A549 (cell line): ENCODE measurements around the gene HRG. TPM values are rescaled to one million over a fixed set of nuclear protein-coding genes. Genes with fewer than 3 reads are reported as not detected.

Source experiments
- ATAC-seq, 2 experiments: fragments of 200-7000 bp in 1 of 2; fragments of >200 bp in 1 of 2; cut with Nextera tagmentation in 1 of 2; cut with Tn5 transposase in 1 of 2; 3 replicates each; pipeline versions ENCODE4 v1.8.0 to v1.9.1; 2018 to 2020; ENCODE audit warnings: mild to moderate bottlenecking in 1 of 2, moderate library complexity in 1 of 2
- CTCF ChIA-PET: fragments of 300-600 bp; sonication (Branson Sonifier 250); formaldehyde crosslinking; extraction: SDS; loops from one replicate; lab custom pipeline; 2021; ENCODE audit warnings: antibody characterized with exemption, inconsistent platforms; lab: Yijun Ruan, JAX
- POLR2A ChIA-PET: fragments of 350-600 bp; formaldehyde crosslinking; extraction: SDS; loops from one replicate; lab custom pipeline; 2021; ENCODE audit warnings: antibody characterized with exemption, inconsistent platforms; lab: Yijun Ruan, JAX
- DNase-seq, 2 experiments: peaks; one replicate each; pipeline versions ENCODE4 v3.0.0 to v3.0.0-alpha.2; 2011 to 2016; ENCODE audit warnings: low read depth in 1 of 2, low spot score in 1 of 2
- FAIRE-seq: peaks from 2 replicates; lab custom pipeline; 2011; peaks lifted over from hg19 to GRCh38; lab: Jason Lieb, UNC
- H3K27ac ChIP-seq, 2 experiments: fragments of >200 bp; sonication (Bioruptor Twin); formaldehyde crosslinking; 3 replicates each; pipeline ENCODE4 v1.5.1; 2016 to 2017
- H3K4me1 ChIP-seq: fragments of >200 bp; sonication (Bioruptor Twin); formaldehyde crosslinking; 3 replicates; pipeline ENCODE4 v1.6.1; 2016
- H3K4me2 ChIP-seq: fragments of >200 bp; sonication (Bioruptor Twin); formaldehyde crosslinking; 3 replicates; pipeline ENCODE4 v1.6.1; 2016
- H3K4me3 ChIP-seq: fragments of >200 bp; sonication (Bioruptor Twin); formaldehyde crosslinking; 3 replicates; pipeline ENCODE4 v1.5.1; 2016
- H3K9me3 ChIP-seq: fragments of >200 bp; sonication (Bioruptor Twin); formaldehyde crosslinking; 3 replicates; pipeline ENCODE4 v1.6.1; 2016
- ATOH8 ChIP-seq: fragments of 250-450 bp; sonication (Bioruptor Pico); IDR thresholded peaks from 2 replicates; pipeline ENCODE4 v1.5.0; 2020; ENCODE audit warnings: low read depth, mild to moderate bottlenecking, moderate library complexity
- BCL3 ChIP-seq: fragments of >200 bp; sonication (Bioruptor Twin); formaldehyde crosslinking; IDR thresholded peaks from 3 replicates; pipeline ENCODE4 v1.6.1; 2016
- BHLHE40 ChIP-seq: IDR thresholded peaks from 2 replicates; pipeline ENCODE4 v1.6.1; 2012; ENCODE audit warnings: low read depth, low read length, inconsistent platforms
- CBX2 ChIP-seq: fragments of 200-600 bp; sonication (generic); IDR thresholded peaks from 2 replicates; pipeline ENCODE4 v1.6.1; 2016; ENCODE audit warnings: low read depth, mild to moderate bottlenecking, borderline replicate concordance
- CBX8 ChIP-seq: fragments of 200-600 bp; sonication (generic); IDR thresholded peaks from 2 replicates; pipeline ENCODE4 v1.6.1; 2016
- CEBPB ChIP-seq, 2 experiments: fragments of >200 bp in 1 of 2; sonication (Bioruptor Twin) in 1 of 2; formaldehyde crosslinking in 1 of 2; IDR thresholded peaks; 2 replicates each; pipeline ENCODE4 v1.6.1; 2012 to 2016
- CHD2 ChIP-seq: fragments of 150-350 bp; IDR thresholded peaks from 2 replicates; pipeline ENCODE4 v1.6.1; 2014; ENCODE audit warnings: low read length; ENCODE audit not compliant: partially characterized antibody
- CTCF ChIP-seq: fragments of >200 bp; sonication (Bioruptor Twin); formaldehyde crosslinking; IDR thresholded peaks from 3 replicates; pipeline ENCODE4 v1.5.1; 2016
- EHF ChIP-seq: fragments of 250-450 bp; sonication (Bioruptor Pico); IDR thresholded peaks from 2 replicates; pipeline ENCODE4 v1.5.0; 2020; ENCODE audit warnings: mild to moderate bottlenecking
- EHMT2 ChIP-seq: fragments of 200-600 bp; sonication (generic); IDR thresholded peaks from 2 replicates; pipeline ENCODE4 v1.6.1; 2016; ENCODE audit warnings: antibody characterized with exemption, low read depth, mild to moderate bottlenecking, moderate library complexity
- FOSB ChIP-seq: fragments of 250-450 bp; sonication (Bioruptor Pico); IDR thresholded peaks from 2 replicates; pipeline ENCODE4 v1.5.0; 2020; ENCODE audit warnings: mild to moderate bottlenecking, moderate library complexity
- FOXS1 ChIP-seq: fragments of 250-450 bp; sonication (Bioruptor Pico); IDR thresholded peaks from 2 replicates; pipeline ENCODE4 v1.5.0; 2020; ENCODE audit warnings: mild to moderate bottlenecking, moderate library complexity
- HES2 ChIP-seq: fragments of >200 bp; sonication (Bioruptor Twin); formaldehyde crosslinking; IDR thresholded peaks from 2 replicates; pipeline ENCODE4 v1.6.1; 2016
- HEYL ChIP-seq: fragments of 250-450 bp; sonication (Bioruptor Pico); IDR thresholded peaks from 2 replicates; pipeline ENCODE4 v1.8.0; 2021; ENCODE audit warnings: mild to moderate bottlenecking, moderate library complexity
- HMGXB4 ChIP-seq: fragments of 250-450 bp; sonication (Bioruptor Pico); IDR thresholded peaks from 2 replicates; pipeline ENCODE4 v1.5.0; 2021; ENCODE audit warnings: mild to moderate bottlenecking, moderate library complexity, borderline replicate concordance
- HOXA7 ChIP-seq: fragments of 250-450 bp; sonication (Bioruptor Pico); IDR thresholded peaks from 2 replicates; pipeline ENCODE4 v1.5.0; 2020; ENCODE audit warnings: mild to moderate bottlenecking, moderate library complexity
- KDM5A ChIP-seq: fragments of 200-600 bp; sonication (generic); IDR thresholded peaks from 2 replicates; pipeline ENCODE4 v1.6.1; 2016; ENCODE audit warnings: antibody characterized with exemption, mild to moderate bottlenecking
- MAFK ChIP-seq: fragments of 450-650 bp; IDR thresholded peaks from 2 replicates; pipeline ENCODE4 v1.6.1; 2014; ENCODE audit not compliant: partially characterized antibody
- POLR2A ChIP-seq: IDR thresholded peaks from 2 replicates; pipeline ENCODE4 v1.6.1; 2012; ENCODE audit warnings: mild to moderate bottlenecking, low read length
- POLR2AphosphoS2 ChIP-seq: conservative IDR thresholded peaks from 2 replicates; pipeline ENCODE4 v1.6.1; 2012; ENCODE audit warnings: low read length, improper control_type of control experiment, inconsistent platforms
- RAD21 ChIP-seq, 2 experiments: fragments of >200 bp in 1 of 2; sonication (Bioruptor Twin) in 1 of 2; formaldehyde crosslinking in 1 of 2; IDR thresholded peaks in 1 of 2; conservative IDR thresholded peaks in 1 of 2; 2 replicates in 1 of 2; 3 replicates in 1 of 2; pipeline ENCODE4 v1.6.1; 2012 to 2018; ENCODE audit warnings: inconsistent platforms in 1 of 2
- RCOR1 ChIP-seq: fragments of 150-350 bp; IDR thresholded peaks from 2 replicates; pipeline ENCODE4 v1.6.1; 2014; ENCODE audit warnings: antibody characterized with exemption, low read length, low read depth
- REST ChIP-seq: fragments of 200-600 bp; sonication (generic); IDR thresholded peaks from 2 replicates; pipeline ENCODE4 v1.6.1; 2016; ENCODE audit warnings: antibody characterized with exemption, mild to moderate bottlenecking, moderate library complexity
- TFCP2L1 ChIP-seq: fragments of 250-450 bp; sonication (Bioruptor Pico); IDR thresholded peaks from 2 replicates; pipeline ENCODE4 v1.5.0; 2021; ENCODE audit warnings: mild to moderate bottlenecking
- ZC3H11A ChIP-seq: fragments of 450-650 bp; IDR thresholded peaks from 2 replicates; pipeline ENCODE4 v1.6.1; 2014; ENCODE audit warnings: antibody characterized with exemption, mild to moderate bottlenecking
- ZSCAN20 ChIP-seq: fragments of 250-450 bp; sonication (Bioruptor Pico); IDR thresholded peaks from 2 replicates; pipeline ENCODE4 v1.8.0; 2022; ENCODE audit warnings: mild to moderate bottlenecking, moderate library complexity
- WGBS: methylation state at CpG from one replicate; pipeline ENCODE4 v1.1.6; 2017; ENCODE audit errors: missing lambda C conversion rate; 5-methylcytosine and 5-hydroxymethylcytosine counted together
- polyA plus RNA-seq, 4 experiments: library from polyadenylated mRNA; depleted of rRNA in 3 of 4; stranded (reverse); fragments of >200 nt; fragmentation: RNase III in 1 of 4; extraction: RNeasy Plus Mini Kit Qiagen cat#74134 plus additional on column Dnase treatment in 1 of 4; gene quantifications; 2 replicates in 3 of 4; 3 replicates in 1 of 4; pipeline ENCODE4 v1.2.3, GENCODE V29; 2011 to 2017

The HRG gene
- polyA plus RNA-seq, 2 of the 4 experiments (the other 2 are of a cell fraction), result not detected

- Histone ChIP-seq H3K4me2 (no peak overlapping the region), H3K9me3 (no peaks in the 10 kb centered on the region), H3K27ac (no peak overlapping the region), H3K4me1 (no peaks in the 10 kb centered on the region; the same call in 2 of the 3 replicates), H3K4me3 (no peak overlapping the region)
- TF ChIP-seq HEYL (CRISPR knock-in tag), result no peak
- TF ChIP-seq CEBPB (IDR thresholded peaks at IDR 0.05), result no peak
- TF ChIP-seq BHLHE40, result no peak
- no peak for TF ChIP-seq CBX8
- TF ChIP-seq HOXA7, result no peak
- TF ChIP-seq ZC3H11A, result no peak
- TF ChIP-seq FOSB, result no peak
- no peak for TF ChIP-seq POLR2A
- TF ChIP-seq EHMT2, result no peak
- no peak for TF ChIP-seq RCOR1
- no peak for TF ChIP-seq CHD2
- no peak for TF ChIP-seq HMGXB4 (CRISPR knock-in tag)
- no peak for TF ChIP-seq EHF
- no peak for TF ChIP-seq REST
- TF ChIP-seq ZSCAN20 (CRISPR knock-in tag), result no peak
- no peak for TF ChIP-seq FOXS1
- TF ChIP-seq CTCF, result no peak
- DNase-seq, result no peak
- ChIA-PET POLR2A (no interaction called here), CTCF (no interaction called here)
- ATAC-seq, result no peak
- FAIRE-seq, result no peak
Measured at GRCh38 chr3:186664119-186664495, 1.7 kb upstream of the HRG start.

GRCh38 chr3:186664506-186664905 lies 1.3 kb upstream of the HRG start:
- DNase-seq (no peak), ATAC-seq (no peak), FAIRE-seq (no peak)
- ChIA-PET CTCF (no interaction called here), POLR2A (no interaction called here)
- no peaks in the 10 kb centered on the region for H3K9me3 ChIP-seq
- no peak overlapping the region for H3K4me3 ChIP-seq
- no peak overlapping the region for H3K27ac ChIP-seq
- H3K4me1 ChIP-seq, result peaks cover 3% of the 10 kb centered on the region
- 92% methylated on average over 4 of the region's 4 CpGs for whole genome bisulfite sequencing
- no peak overlapping the region for H3K4me2 ChIP-seq
- TF ChIP-seq HES2 (no peak), EHF (no peak), REST (no peak), CBX8 (no peak), BCL3 (no peak), KDM5A (no peak), TFCP2L1 (no peak), CEBPB (IDR thresholded peaks at IDR 0.05) (no peak), CBX2 (no peak), POLR2AphosphoS2 (no peak), ZSCAN20 (CRISPR knock-in tag) (no peak), RAD21 (conservative IDR thresholded peaks at IDR 0.05 in 1 of 2, IDR thresholded peaks at IDR 0.05 in 1 of 2) (no peak), ATOH8 (no peak), MAFK (no peak)
